Stimulated activated naive CD8-positive, alpha-beta T cell treated with anti-CD3 and anti-CD28 coated beads, Interleukin-15, Interleukin-2, amounts not matched to agents 100 ng/mL and 50 ng/mL, for 24 hours (primary cell): ENCODE measurements around the gene SLC2A10.

Experiments used
- H3K27ac Mint-ChIP-seq: one replicate; pipeline ENCODE4 v1.8.0; 2021; ENCODE audit warnings: mild to moderate bottlenecking, mixed read lengths
- H3K27me3 Mint-ChIP-seq: one replicate; pipeline ENCODE4 v1.8.0; 2021; ENCODE audit warnings: mixed read lengths
- H3K36me3 Mint-ChIP-seq: one replicate; pipeline ENCODE4 v1.8.0; 2021; ENCODE audit warnings: low read depth, mixed read lengths
- H3K4me1 Mint-ChIP-seq: one replicate; pipeline ENCODE4 v1.8.0; 2021; ENCODE audit warnings: low read depth, mixed read lengths
- H3K4me3 Mint-ChIP-seq: one replicate; pipeline ENCODE4 v1.8.0; 2021; ENCODE audit warnings: mild to moderate bottlenecking, mixed read lengths
- H3K9me3 Mint-ChIP-seq: one replicate; pipeline ENCODE4 v1.8.0; 2021; ENCODE audit warnings: mixed read lengths

The SLC2A10 gene

GRCh38 chr20:46755483-46756413 lies 46.3 kb downstream of the SLC2A10 start:
- Mint-ChIP-seq H3K4me1 (peaks cover 4% of the 10 kb centered on the region), H3K27me3 (peaks cover 21% of the 10 kb centered on the region), H3K27ac (no peak overlapping the region), H3K9me3 (no peaks in the 10 kb centered on the region), H3K36me3 (no peaks in the 10 kb centered on the region), H3K4me3 (no peak overlapping the region)

- H3K36me3 Mint-ChIP-seq = no peaks in the 10 kb centered on the region
- H3K9me3 Mint-ChIP-seq = no peaks in the 10 kb centered on the region
- H3K4me1 Mint-ChIP-seq = peaks cover 4% of the 10 kb centered on the region
- H3K27ac Mint-ChIP-seq = no peak overlapping the region
- no peak overlapping the region for H3K4me3 Mint-ChIP-seq
- peaks cover 16% of the 10 kb centered on the region for H3K27me3 Mint-ChIP-seq
Measured at GRCh38 chr20:46756419-46756818, 47.0 kb downstream of the SLC2A10 start.

GRCh38 chr20:46757135-46757534 lies 47.7 kb downstream of the SLC2A10 start:
- Mint-ChIP-seq H3K36me3 (no peaks in the 10 kb centered on the region), H3K27ac (no peak overlapping the region), H3K4me1 (peaks cover 4% of the 10 kb centered on the region), H3K4me3 (no peak overlapping the region), H3K9me3 (no peaks in the 10 kb centered on the region), H3K27me3 (peaks cover 11% of the 10 kb centered on the region)

- no peak overlapping the region for H3K27ac Mint-ChIP-seq
- no peaks in the 10 kb centered on the region for H3K9me3 Mint-ChIP-seq
- no peaks in the 10 kb centered on the region for H3K36me3 Mint-ChIP-seq
- peaks cover 4% of the 10 kb centered on the region for H3K4me1 Mint-ChIP-seq
- H3K27me3 Mint-ChIP-seq = peaks cover 4% of the 10 kb centered on the region
- H3K4me3 Mint-ChIP-seq = no peak overlapping the region
Measured at GRCh38 chr20:46757754-46758678, 48.6 kb downstream of the SLC2A10 start.

GRCh38 chr20:46758929-46759669 lies 49.6 kb downstream of the SLC2A10 start:
- Mint-ChIP-seq H3K27ac (no peak overlapping the region), H3K4me1 (peaks cover 4% of the 10 kb centered on the region), H3K4me3 (no peak overlapping the region), H3K36me3 (no peaks in the 10 kb centered on the region), H3K9me3 (no peaks in the 10 kb centered on the region), H3K27me3 (peaks cover 4% of the 10 kb centered on the region)

GRCh38 chr20:46761566-46761965 lies 52.1 kb downstream of the SLC2A10 start:
- H3K27ac Mint-ChIP-seq = no peak overlapping the region
- peaks cover 4% of the 10 kb centered on the region for H3K27me3 Mint-ChIP-seq
- H3K4me3 Mint-ChIP-seq = no peak overlapping the region
- H3K36me3 Mint-ChIP-seq = no peaks in the 10 kb centered on the region
- no peaks in the 10 kb centered on the region for H3K9me3 Mint-ChIP-seq
- H3K4me1 Mint-ChIP-seq = peaks cover 4% of the 10 kb centered on the region

- Mint-ChIP-seq H3K36me3 (no peaks in the 10 kb centered on the region), H3K9me3 (no peaks in the 10 kb centered on the region), H3K27ac (no peak overlapping the region), H3K4me3 (no peak overlapping the region), H3K4me1 (no peaks in the 10 kb centered on the region), H3K27me3 (peaks cover 4% of the 10 kb centered on the region)
Measured at GRCh38 chr20:46764068-46764467, 54.6 kb downstream of the SLC2A10 start.

- Mint-ChIP-seq H3K4me3 (no peak overlapping the region), H3K27me3 (peaks cover 5% of the 10 kb centered on the region), H3K9me3 (no peaks in the 10 kb centered on the region), H3K36me3 (no peaks in the 10 kb centered on the region), H3K27ac (no peak overlapping the region), H3K4me1 (no peaks in the 10 kb centered on the region)
Measured at GRCh38 chr20:46765506-46766120, 56.2 kb downstream of the SLC2A10 start.

GRCh38 chr20:46767127-46767761 lies 57.8 kb downstream of the SLC2A10 start:
- H3K9me3 Mint-ChIP-seq = no peaks in the 10 kb centered on the region
- H3K4me3 Mint-ChIP-seq = no peak overlapping the region
- H3K4me1 Mint-ChIP-seq = no peaks in the 10 kb centered on the region
- H3K27ac Mint-ChIP-seq = no peak overlapping the region
- peaks cover 8% of the 10 kb centered on the region for H3K27me3 Mint-ChIP-seq
- no peaks in the 10 kb centered on the region for H3K36me3 Mint-ChIP-seq

- Mint-ChIP-seq H3K27me3 (peaks cover 29% of the 10 kb centered on the region), H3K36me3 (no peaks in the 10 kb centered on the region), H3K27ac (no peak overlapping the region), H3K4me1 (no peaks in the 10 kb centered on the region), H3K4me3 (no peak overlapping the region), H3K9me3 (no peaks in the 10 kb centered on the region)
Measured at GRCh38 chr20:46770330-46771194, 61.1 kb downstream of the SLC2A10 start.

- peaks cover 35% of the 10 kb centered on the region for H3K27me3 Mint-ChIP-seq
Measured at GRCh38 chr20:46771195-46771588, 61.7 kb downstream of the SLC2A10 start.

GRCh38 chr20:46772901-46773300 lies 63.5 kb downstream of the SLC2A10 start:
- no peaks in the 10 kb centered on the region for H3K4me1 Mint-ChIP-seq
- no peaks in the 10 kb centered on the region for H3K9me3 Mint-ChIP-seq
- no peak overlapping the region for H3K27ac Mint-ChIP-seq
- H3K4me3 Mint-ChIP-seq = no peak overlapping the region
- no peaks in the 10 kb centered on the region for H3K36me3 Mint-ChIP-seq
- H3K27me3 Mint-ChIP-seq = peaks cover 40% of the 10 kb centered on the region

More at GRCh38 chr20:46771195-46771588, 61.7 kb downstream of the SLC2A10 start:
- H3K9me3 Mint-ChIP-seq = no peaks in the 10 kb centered on the region
- H3K4me3 Mint-ChIP-seq = no peak overlapping the region
- H3K36me3 Mint-ChIP-seq = no peaks in the 10 kb centered on the region
- no peak overlapping the region for H3K27ac Mint-ChIP-seq
- no peaks in the 10 kb centered on the region for H3K4me1 Mint-ChIP-seq

GRCh38 chr20:46773680-46774079 lies 64.2 kb downstream of the SLC2A10 start:
- no peaks in the 10 kb centered on the region for H3K9me3 Mint-ChIP-seq
- no peak overlapping the region for H3K4me3 Mint-ChIP-seq
- H3K27me3 Mint-ChIP-seq = peaks cover 41% of the 10 kb centered on the region
- no peaks in the 10 kb centered on the region for H3K36me3 Mint-ChIP-seq
- no peaks in the 10 kb centered on the region for H3K4me1 Mint-ChIP-seq
- H3K27ac Mint-ChIP-seq = no peak overlapping the region
